HL-60 (cell line): ENCODE measurements around the gene RBMS3.

Source experiments
- DNase-seq, 2 experiments: peaks; one replicate each; pipeline ENCODE4 v3.0.0-alpha.2; 2010 to 2020; ENCODE audit warnings: low read depth in 1 of 2, low spot score in 1 of 2
- H3K27ac ChIP-seq: fragments of 250-450 bp; sonication (Bioruptor Pico); replicated peaks from 2 replicates; pipeline ENCODE4 v1.5.1; 2020; ENCODE audit warnings: mild to moderate bottlenecking, moderate library complexity
- H3K27me3 ChIP-seq: fragments of 250-450 bp; sonication (Bioruptor Pico); 2 replicates; pipeline ENCODE4 v1.5.1; 2021; ENCODE audit warnings: mild to moderate bottlenecking, moderate library complexity; ENCODE audit not compliant: insufficient read depth, poor library complexity, severe bottlenecking
- H3K4me3 ChIP-seq: replicated peaks from 2 replicates; pipeline ENCODE4 v1.5.1; 2011; ENCODE audit warnings: mild to moderate bottlenecking, control low read depth, low read length; ENCODE audit not compliant: insufficient read depth
- GABPA ChIP-seq: IDR thresholded peaks from 2 replicates; pipeline ENCODE4 v1.6.1; 2012; ENCODE audit warnings: low read depth
- POLR2AphosphoS5 ChIP-seq: IDR thresholded peaks from 2 replicates; pipeline ENCODE4 v1.6.1; 2012; ENCODE audit warnings: low read depth
- SPI1 ChIP-seq: IDR thresholded peaks from 2 replicates; pipeline ENCODE4 v1.6.1; 2012; ENCODE audit warnings: low read depth, mild to moderate bottlenecking, borderline replicate concordance
- TF ChIP-seq, protein P1 (sequence below): IDR thresholded peaks from one replicate; pipeline ENCODE4 v1.5.1; 2011; ENCODE audit warnings: low read length, control low read depth, inconsistent platforms; ENCODE audit not compliant: insufficient read depth
- TF ChIP-seq, protein P2 (sequence below): IDR thresholded peaks from 2 replicates; pipeline ENCODE4 v1.6.1; 2012; ENCODE audit warnings: low read depth; ENCODE audit not compliant: insufficient replicate concordance

Gene RBMS3

DNA sequence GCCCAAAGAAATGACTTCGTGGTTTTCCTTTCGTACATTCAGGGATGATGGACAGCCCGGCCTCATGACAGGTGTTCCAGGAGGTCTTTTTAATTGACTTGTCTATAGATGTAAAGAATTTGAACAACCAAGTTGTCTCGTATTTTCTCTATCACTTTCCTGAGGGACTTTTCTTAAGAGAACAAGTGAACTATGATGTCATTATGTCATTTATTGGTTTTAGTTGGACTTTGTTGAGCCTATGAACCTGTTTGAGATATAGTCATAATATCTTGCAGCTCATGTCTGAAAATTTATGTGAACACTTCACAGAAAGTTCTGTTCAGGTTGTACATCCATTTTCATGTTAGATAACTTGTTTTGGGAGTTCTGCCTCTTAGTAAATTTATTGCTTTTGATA is 89.2 kb downstream of the RBMS3 start:
- Histone ChIP-seq H3K4me3 (no peak overlapping the region), H3K27ac (no peak overlapping the region), H3K27me3 (no peaks in the 10 kb centered on the region)
- DNase-seq = no peak
- TF ChIP-seq, protein P1, sequence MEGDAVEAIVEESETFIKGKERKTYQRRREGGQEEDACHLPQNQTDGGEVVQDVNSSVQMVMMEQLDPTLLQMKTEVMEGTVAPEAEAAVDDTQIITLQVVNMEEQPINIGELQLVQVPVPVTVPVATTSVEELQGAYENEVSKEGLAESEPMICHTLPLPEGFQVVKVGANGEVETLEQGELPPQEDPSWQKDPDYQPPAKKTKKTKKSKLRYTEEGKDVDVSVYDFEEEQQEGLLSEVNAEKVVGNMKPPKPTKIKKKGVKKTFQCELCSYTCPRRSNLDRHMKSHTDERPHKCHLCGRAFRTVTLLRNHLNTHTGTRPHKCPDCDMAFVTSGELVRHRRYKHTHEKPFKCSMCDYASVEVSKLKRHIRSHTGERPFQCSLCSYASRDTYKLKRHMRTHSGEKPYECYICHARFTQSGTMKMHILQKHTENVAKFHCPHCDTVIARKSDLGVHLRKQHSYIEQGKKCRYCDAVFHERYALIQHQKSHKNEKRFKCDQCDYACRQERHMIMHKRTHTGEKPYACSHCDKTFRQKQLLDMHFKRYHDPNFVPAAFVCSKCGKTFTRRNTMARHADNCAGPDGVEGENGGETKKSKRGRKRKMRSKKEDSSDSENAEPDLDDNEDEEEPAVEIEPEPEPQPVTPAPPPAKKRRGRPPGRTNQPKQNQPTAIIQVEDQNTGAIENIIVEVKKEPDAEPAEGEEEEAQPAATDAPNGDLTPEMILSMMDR = no peak
- TF ChIP-seq GABPA (no peak), SPI1 (no peak), POLR2AphosphoS5 (no peak)
- TF ChIP-seq, protein P2, sequence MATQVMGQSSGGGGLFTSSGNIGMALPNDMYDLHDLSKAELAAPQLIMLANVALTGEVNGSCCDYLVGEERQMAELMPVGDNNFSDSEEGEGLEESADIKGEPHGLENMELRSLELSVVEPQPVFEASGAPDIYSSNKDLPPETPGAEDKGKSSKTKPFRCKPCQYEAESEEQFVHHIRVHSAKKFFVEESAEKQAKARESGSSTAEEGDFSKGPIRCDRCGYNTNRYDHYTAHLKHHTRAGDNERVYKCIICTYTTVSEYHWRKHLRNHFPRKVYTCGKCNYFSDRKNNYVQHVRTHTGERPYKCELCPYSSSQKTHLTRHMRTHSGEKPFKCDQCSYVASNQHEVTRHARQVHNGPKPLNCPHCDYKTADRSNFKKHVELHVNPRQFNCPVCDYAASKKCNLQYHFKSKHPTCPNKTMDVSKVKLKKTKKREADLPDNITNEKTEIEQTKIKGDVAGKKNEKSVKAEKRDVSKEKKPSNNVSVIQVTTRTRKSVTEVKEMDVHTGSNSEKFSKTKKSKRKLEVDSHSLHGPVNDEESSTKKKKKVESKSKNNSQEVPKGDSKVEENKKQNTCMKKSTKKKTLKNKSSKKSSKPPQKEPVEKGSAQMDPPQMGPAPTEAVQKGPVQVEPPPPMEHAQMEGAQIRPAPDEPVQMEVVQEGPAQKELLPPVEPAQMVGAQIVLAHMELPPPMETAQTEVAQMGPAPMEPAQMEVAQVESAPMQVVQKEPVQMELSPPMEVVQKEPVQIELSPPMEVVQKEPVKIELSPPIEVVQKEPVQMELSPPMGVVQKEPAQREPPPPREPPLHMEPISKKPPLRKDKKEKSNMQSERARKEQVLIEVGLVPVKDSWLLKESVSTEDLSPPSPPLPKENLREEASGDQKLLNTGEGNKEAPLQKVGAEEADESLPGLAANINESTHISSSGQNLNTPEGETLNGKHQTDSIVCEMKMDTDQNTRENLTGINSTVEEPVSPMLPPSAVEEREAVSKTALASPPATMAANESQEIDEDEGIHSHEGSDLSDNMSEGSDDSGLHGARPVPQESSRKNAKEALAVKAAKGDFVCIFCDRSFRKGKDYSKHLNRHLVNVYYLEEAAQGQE = no peak

DNA sequence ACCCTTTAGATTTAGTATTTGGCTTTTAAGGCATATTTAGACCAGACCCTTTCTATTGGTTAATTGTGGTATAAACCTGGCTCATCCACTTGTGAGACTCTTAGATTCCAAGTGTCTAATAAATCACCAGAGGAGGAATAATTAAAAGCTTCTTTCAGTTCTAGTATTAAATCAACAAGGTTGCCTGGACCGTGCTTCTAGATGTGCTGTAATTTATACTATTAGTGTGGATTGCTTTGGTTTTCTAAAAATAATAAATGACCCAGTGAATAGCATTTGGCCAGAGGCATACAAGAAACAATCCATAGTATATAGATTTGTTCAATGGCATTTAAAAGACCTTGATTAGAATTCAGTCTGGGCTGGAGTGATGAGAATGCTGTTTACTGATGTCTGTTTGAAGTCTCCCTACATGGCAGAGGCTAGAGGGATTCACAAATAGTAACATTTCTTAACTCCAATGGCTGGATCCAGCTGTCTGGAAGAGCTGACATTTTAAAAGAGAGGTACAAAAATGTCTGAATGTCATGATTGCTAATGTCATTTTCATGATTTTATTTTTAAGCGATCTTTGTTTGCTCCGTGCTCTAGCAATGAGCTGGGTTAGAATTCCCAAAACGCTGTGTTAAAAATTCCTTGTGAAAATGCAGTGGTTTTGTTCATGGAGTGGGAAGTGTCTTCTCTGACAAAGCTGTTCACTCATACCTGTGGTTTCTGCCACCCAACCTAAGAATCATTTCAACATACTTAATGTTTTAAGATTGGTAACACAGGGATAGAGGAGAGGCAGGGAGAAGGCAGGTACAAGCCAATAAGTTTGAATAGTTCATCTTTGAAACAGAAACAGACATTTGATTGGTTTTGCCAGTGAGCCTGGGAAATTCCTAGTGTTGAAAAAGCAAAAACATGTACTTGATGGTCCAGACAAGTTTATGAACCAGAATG is 89.9 kb downstream of the RBMS3 start:
- no peak for DNase-seq
- Histone ChIP-seq H3K27me3 (no peaks in the 10 kb centered on the region), H3K4me3 (no peak overlapping the region), H3K27ac (no peak overlapping the region)
- TF ChIP-seq SPI1 (no peak), POLR2AphosphoS5 (no peak)

DNA sequence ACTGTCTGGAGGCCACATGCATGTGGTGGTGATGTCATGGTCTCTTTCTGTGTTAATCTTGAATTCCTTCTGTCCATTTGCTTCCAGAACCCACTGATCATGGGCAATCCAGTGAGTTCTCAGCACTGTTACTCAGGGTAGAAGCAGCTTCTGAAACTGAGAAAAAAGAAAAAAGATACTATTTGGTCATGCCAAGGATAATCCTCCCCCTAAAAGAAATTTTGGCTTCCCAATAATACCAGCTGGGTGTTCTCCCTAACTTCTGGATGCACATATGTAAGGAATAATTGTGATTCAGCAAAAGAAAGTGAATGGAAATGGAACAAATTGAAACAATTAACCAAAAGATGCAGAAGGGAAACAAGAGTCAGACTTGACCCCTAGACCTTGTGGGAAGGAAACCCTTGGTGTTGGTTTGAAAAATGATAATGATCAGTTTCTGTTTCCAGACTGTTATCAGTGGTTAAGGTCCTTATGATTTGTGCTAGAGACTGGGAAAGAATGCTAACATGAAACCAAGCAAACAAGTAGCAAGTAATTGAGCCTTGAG is 92.3 kb downstream of the RBMS3 start:
- no peak overlapping the region for H3K4me3 ChIP-seq
- H3K27me3 ChIP-seq = no peaks in the 10 kb centered on the region
- no peak for DNase-seq
- TF ChIP-seq, protein P1 = no peak
- TF ChIP-seq, protein P2 = no peak
- TF ChIP-seq SPI1 (no peak), GABPA (no peak), POLR2AphosphoS5 (no peak)
- no peak overlapping the region for H3K27ac ChIP-seq

DNA sequence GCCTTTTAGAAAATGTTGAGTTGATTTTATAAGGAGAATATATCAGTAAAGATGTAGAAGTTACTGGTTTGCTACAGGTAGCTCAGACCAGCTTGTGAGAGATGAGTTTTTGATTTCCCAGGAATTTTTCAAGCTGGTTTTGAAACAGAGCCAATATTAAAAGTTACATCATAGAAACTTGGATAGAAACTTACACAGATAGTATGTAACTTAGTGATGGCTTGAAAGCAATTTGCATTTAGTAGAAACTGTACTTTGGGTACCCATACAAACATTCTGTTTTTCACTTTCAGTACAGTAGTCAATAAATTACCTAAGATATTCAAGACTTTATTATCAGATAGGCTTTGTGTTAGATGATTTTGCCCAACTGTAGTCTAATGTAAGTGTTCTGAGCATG is 93.4 kb downstream of the RBMS3 start:
- Histone ChIP-seq H3K27ac (no peak overlapping the region), H3K27me3 (no peaks in the 10 kb centered on the region), H3K4me3 (no peak overlapping the region)
- TF ChIP-seq POLR2AphosphoS5 (no peak), SPI1 (no peak), GABPA (no peak)
- TF ChIP-seq, protein P1 = no peak
- TF ChIP-seq, protein P2 = no peak
- no peak for DNase-seq
